HepG2 (cell line): Measurements from ENCODE around the gene TOB1. TPM values are rescaled to one million over a fixed set of nuclear protein-coding genes. Genes with fewer than 3 reads are reported as not detected.

Experiments
- BATF2 ChIP-seq: sonication (generic); formaldehyde crosslinking; IDR thresholded peaks from 2 replicates; pipeline ENCODE4 v1.8.0; 2022; ENCODE audit warnings: mild to moderate bottlenecking, missing genetic modification reagents, moderate library complexity
- CBX2 ChIP-seq, 2 experiments: fragments of 200-600 bp in 1 of 2; sonication (generic); formaldehyde crosslinking in 1 of 2; IDR thresholded peaks; 2 replicates each; pipeline versions ENCODE4 v1.7.0 to v1.8.1; 2018 to 2022; ENCODE audit warnings: low read depth in 2 of 2, low read length in 1 of 2, mild to moderate bottlenecking in 1 of 2, missing genetic modification reagents in 1 of 2
- HDAC1 ChIP-seq: sonication (generic); formaldehyde crosslinking; IDR thresholded peaks from 2 replicates; pipeline ENCODE4 v1.5.1; 2020; ENCODE audit warnings: mild to moderate bottlenecking, missing genetic modification reagents
- HOMEZ ChIP-seq: IDR thresholded peaks from 2 replicates; pipeline ENCODE4 v1.6.1; 2016; ENCODE audit warnings: low read depth
- MAX ChIP-seq: IDR thresholded peaks from 2 replicates; pipeline ENCODE4 v1.6.1; 2012; ENCODE audit warnings: inconsistent platforms
- MED8 ChIP-seq: sonication (generic); formaldehyde crosslinking; IDR thresholded peaks from 2 replicates; pipeline ENCODE4 v1.8.1; 2023; ENCODE audit warnings: mild to moderate bottlenecking, missing genetic modification reagents; ENCODE audit not compliant: insufficient replicate concordance
- MEF2D ChIP-seq: sonication (generic); formaldehyde crosslinking; IDR thresholded peaks from 2 replicates; pipeline ENCODE4 v1.5.1; 2020; ENCODE audit warnings: mild to moderate bottlenecking, missing genetic modification reagents
- MYC ChIP-seq: sonication (generic); formaldehyde crosslinking; IDR thresholded peaks from 2 replicates; pipeline ENCODE4 v1.9.0; 2021; ENCODE audit warnings: missing genetic modification reagents, borderline replicate concordance
- PCBP1 ChIP-seq: fragments of 200-400 bp; formaldehyde crosslinking; IDR thresholded peaks from 2 replicates; pipeline ENCODE4 v1.6.1; 2017; ENCODE audit warnings: mild to moderate bottlenecking, low read depth, low read length, borderline replicate concordance
- PHF8 ChIP-seq: sonication (generic); formaldehyde crosslinking; IDR thresholded peaks from 2 replicates; pipeline ENCODE4 v1.5.0; 2020; ENCODE audit warnings: missing genetic modification reagents
- POLR2G ChIP-seq: fragments of 200-400 bp; formaldehyde crosslinking; IDR thresholded peaks from 2 replicates; pipeline ENCODE4 v1.6.1; 2018; ENCODE audit warnings: mild to moderate bottlenecking, low read depth, low read length, moderate library complexity
- RBAK ChIP-seq: sonication (generic); formaldehyde crosslinking; IDR thresholded peaks from 2 replicates; pipeline ENCODE4 v1.5.1; 2020; ENCODE audit warnings: mild to moderate bottlenecking, missing genetic modification reagents
- SSRP1 ChIP-seq: IDR thresholded peaks from 2 replicates; pipeline ENCODE4 v1.6.1; 2016; ENCODE audit warnings: control low read depth
- TAF15 ChIP-seq: fragments of 200-400 bp; formaldehyde crosslinking; IDR thresholded peaks from one replicate; pipeline ENCODE4 v1.6.1; 2018; ENCODE audit warnings: mild to moderate bottlenecking, low read depth, low read length; ENCODE audit not compliant: poor library complexity, severe bottlenecking
- TBP ChIP-seq: sonication (generic); formaldehyde crosslinking; IDR thresholded peaks from 2 replicates; pipeline ENCODE4 v1.5.0; 2020; ENCODE audit warnings: missing genetic modification reagents
- TBX2 ChIP-seq: sonication (generic); formaldehyde crosslinking; IDR thresholded peaks from 2 replicates; pipeline ENCODE4 v1.5.0; 2020; ENCODE audit warnings: missing genetic modification reagents, mild to moderate bottlenecking, borderline replicate concordance
- TFAP4 ChIP-seq: sonication (generic); IDR thresholded peaks from 2 replicates; pipeline ENCODE4 v1.6.1; 2016; ENCODE audit warnings: low read depth, borderline replicate concordance
- ZBTB25 ChIP-seq: IDR thresholded peaks from 2 replicates; pipeline ENCODE4 v1.6.1; 2018; ENCODE audit warnings: missing genetic modification reagents
- ZGPAT ChIP-seq: IDR thresholded peaks from 2 replicates; pipeline ENCODE4 v1.6.1; 2016; ENCODE audit warnings: mild to moderate bottlenecking
- ZKSCAN1 ChIP-seq: fragments of 150-350 bp; IDR thresholded peaks from 2 replicates; pipeline ENCODE4 v1.6.1; 2014; ENCODE audit warnings: low read length
- ZNF101 ChIP-seq: sonication (generic); formaldehyde crosslinking; IDR thresholded peaks from 2 replicates; pipeline ENCODE4 v1.4.0; 2020; ENCODE audit warnings: mild to moderate bottlenecking, low read depth, missing genetic modification reagents, borderline replicate concordance
- ZNF264 ChIP-seq: sonication (generic); formaldehyde crosslinking; IDR thresholded peaks from 2 replicates; pipeline ENCODE4 v1.4.0; 2020; ENCODE audit warnings: missing genetic modification reagents
- ZNF549 ChIP-seq: sonication (generic); formaldehyde crosslinking; IDR thresholded peaks from 2 replicates; pipeline ENCODE4 v1.5.0; 2020; ENCODE audit warnings: missing genetic modification reagents
- ZNF720 ChIP-seq: sonication (generic); formaldehyde crosslinking; IDR thresholded peaks from 2 replicates; pipeline ENCODE4 v1.4.0; 2020; ENCODE audit warnings: missing genetic modification reagents
- polyA plus RNA-seq, 8 experiments: library from polyadenylated mRNA; depleted of rRNA in 3 of 8; stranded (reverse) in 7 of 8; unstranded in 1 of 8; fragments of >200 nt; fragmentation: Illumina TruSeq in 4 of 8; extraction: Trizol in 4 of 8; gene quantifications; 2 replicates each; pipeline versions ENCODE4 v1.2.1 to v1.2.3, GENCODE V29; 2011 to 2016; ENCODE audit warnings: low read depth in 4 of 8, missing spikeins in 1 of 8, mixed read lengths in 1 of 8; ENCODE audit not compliant: insufficient read depth in 1 of 8
- total RNA-seq, 5 experiments: library from RNA; depleted of rRNA; stranded (reverse); fragments of >200 nt; fragmentation: Illumina TruSeq; extraction: Trizol; gene quantifications; 2 replicates each; pipeline ENCODE4 v1.2.3, GENCODE V29; 2016; ENCODE audit warnings: low read depth in 1 of 5

Gene TOB1
- total and polyA plus RNA-seq, 2 of the 13 experiments (the other 11 are each of a cell fraction or from before 2014, with no cell fraction given): 21.9 to 57.7 TPM

GRCh38 chr17:50890675-50891516, 24.7 kb upstream of the TOB1 start (continued):
- TF ChIP-seq BATF2: no peak
- TF ChIP-seq SSRP1 (CRISPR knock-in tag): peak; percentile 57; the same call in 1 of the 2 replicates
- TF ChIP-seq TBX2 (CRISPR knock-in tag): peak; percentile 94
- peak; percentile 74 for TF ChIP-seq MAX
- TF ChIP-seq CBX2 (IDR thresholded peaks at IDR 0.05; ENCODE audit: low read depth, low read length): no peak
- TF ChIP-seq CBX2 (CRISPR knock-in tag; IDR thresholded peaks at IDR 0.05; ENCODE audit: low read depth): no peak
- TF ChIP-seq ZGPAT (CRISPR knock-in tag): peak; percentile 94
- TF ChIP-seq HOMEZ (CRISPR knock-in tag): peak; percentile 62; the same call in 1 of the 2 replicates
- TF ChIP-seq PHF8 (CRISPR knock-in tag): peak; percentile 47
- TF ChIP-seq MEF2D (CRISPR knock-in tag): peak; percentile 79; the same call in 1 of the 2 replicates
- no peak; the same call in 1 of the 2 replicates for TF ChIP-seq ZNF264 (CRISPR knock-in tag)
- peak; percentile 75 for TF ChIP-seq TFAP4
- no peak for TF ChIP-seq ZNF720 (CRISPR knock-in tag)
- TF ChIP-seq RBAK: no peak
- peak; percentile 85 for TF ChIP-seq ZBTB25 (CRISPR knock-in tag)
- TF ChIP-seq ZNF101 (CRISPR knock-in tag): no peak
- TF ChIP-seq POLR2G: no peak
- no peak for TF ChIP-seq PCBP1
- TF ChIP-seq TAF15: no peak
- no peak for TF ChIP-seq ZNF549 (CRISPR knock-in tag)
- TF ChIP-seq MYC: peak; percentile 57; the same call in 1 of the 2 replicates
- TF ChIP-seq MED8 (CRISPR knock-in tag): peak; percentile 64
- TF ChIP-seq ZKSCAN1: peak; percentile 53; the same call in 1 of the 2 replicates
- TF ChIP-seq TBP: no peak
- TF ChIP-seq HDAC1 (CRISPR knock-in tag): peak; percentile 92
